HUES6 (cell line): ENCODE results near the gene CRLF3.

Source experiments
- H3K27ac ChIP-seq: 2 replicates; pipeline ENCODE4 v1.7.0; 2013; ENCODE audit warnings: low read depth, mild to moderate bottlenecking, low read length, inconsistent platforms
- H3K27me3 ChIP-seq: 2 replicates; pipeline ENCODE4 v1.6.1; 2013; ENCODE audit warnings: low read length; ENCODE audit not compliant: control insufficient read depth, insufficient read depth
- H3K36me3 ChIP-seq: 2 replicates; pipeline ENCODE4 v1.6.1; 2013; ENCODE audit warnings: low read length; ENCODE audit not compliant: control insufficient read depth, insufficient read depth
- H3K4me1 ChIP-seq: 2 replicates; pipeline ENCODE4 v1.6.1; 2013; ENCODE audit warnings: low read length; ENCODE audit not compliant: control insufficient read depth, insufficient read depth
- H3K4me3 ChIP-seq: 2 replicates; pipeline ENCODE4 v1.5.1; 2013; ENCODE audit warnings: low read depth, low read length
- H3K9ac ChIP-seq: one replicate; pipeline ENCODE4 v1.6.1; 2013; ENCODE audit warnings: mild to moderate bottlenecking, low read length
- H3K9me3 ChIP-seq: 2 replicates; pipeline ENCODE4 v1.6.1; 2013; ENCODE audit warnings: low read depth, low read length; ENCODE audit not compliant: control insufficient read depth, insufficient read depth

Gene CRLF3

GRCh38 chr17:30812218-30813177, 12.0 kb downstream of the CRLF3 start:
- no peak overlapping the region for H3K27ac ChIP-seq
- no peaks in the 10 kb centered on the region for H3K27me3 ChIP-seq
- H3K9me3 ChIP-seq = no peaks in the 10 kb centered on the region
- no peak overlapping the region for H3K4me3 ChIP-seq
- no peak overlapping the region for H3K9ac ChIP-seq
- H3K4me1 ChIP-seq = peaks cover 3% of the 10 kb centered on the region; the same call in 1 of the 2 replicates
- H3K36me3 ChIP-seq = peaks cover 7% of the 10 kb centered on the region; the same call in 1 of the 2 replicates

- no peak overlapping the region for H3K27ac ChIP-seq
- H3K4me3 ChIP-seq = no peak overlapping the region
- no peaks in the 10 kb centered on the region for H3K9me3 ChIP-seq
- no peaks in the 10 kb centered on the region for H3K27me3 ChIP-seq
- 0 out of 2 replicates have a peak, but pooled peaks cover 2% of the 10 kb centered on the region for H3K36me3 ChIP-seq
- peaks cover 3% of the 10 kb centered on the region; the same call in 1 of the 2 replicates for H3K4me1 ChIP-seq
- H3K9ac ChIP-seq = no peak overlapping the region
These were observed 14.6 kb downstream of the CRLF3 start for GRCh38 chr17:30809867-30810266.

- Histone ChIP-seq H3K36me3 (peaks cover 11% of the 10 kb centered on the region), H3K27me3 (no peaks in the 10 kb centered on the region), H3K4me3 (no peak overlapping the region), H3K9me3 (no peaks in the 10 kb centered on the region), H3K9ac (no peak overlapping the region), H3K4me1 (peaks cover 3% of the 10 kb centered on the region; the same call in 1 of the 2 replicates), H3K27ac (no peak overlapping the region)
These were observed 15.7 kb downstream of the CRLF3 start for GRCh38 chr17:30808785-30809286.

GRCh38 chr17:30807896-30808295, 16.6 kb downstream of the CRLF3 start:
- H3K27me3 ChIP-seq = no peaks in the 10 kb centered on the region
- H3K36me3 ChIP-seq = peaks cover 19% of the 10 kb centered on the region

GRCh38 chr17:30805944-30806456, 18.5 kb downstream of the CRLF3 start:
- H3K9me3 ChIP-seq = no peaks in the 10 kb centered on the region
- H3K4me3 ChIP-seq = no peak overlapping the region
- no peaks in the 10 kb centered on the region for H3K27me3 ChIP-seq
- no peak overlapping the region for H3K9ac ChIP-seq
- H3K4me1 ChIP-seq = peaks cover 3% of the 10 kb centered on the region; the same call in 1 of the 2 replicates
- H3K36me3 ChIP-seq = peaks cover 35% of the 10 kb centered on the region
- no peak overlapping the region for H3K27ac ChIP-seq

More at GRCh38 chr17:30807896-30808295, 16.6 kb downstream of the CRLF3 start:
- H3K4me3 ChIP-seq = no peak overlapping the region
- no peaks in the 10 kb centered on the region for H3K9me3 ChIP-seq
- H3K4me1 ChIP-seq = peaks cover 3% of the 10 kb centered on the region; the same call in 1 of the 2 replicates
- no peak overlapping the region for H3K9ac ChIP-seq
- H3K27ac ChIP-seq = no peak overlapping the region

GRCh38 chr17:30801671-30802070, 22.8 kb downstream of the CRLF3 start:
- Histone ChIP-seq H3K27ac (no peak overlapping the region), H3K4me3 (no peak overlapping the region), H3K9ac (no peak overlapping the region), H3K36me3 (peaks cover 58% of the 10 kb centered on the region), H3K27me3 (no peaks in the 10 kb centered on the region), H3K9me3 (no peaks in the 10 kb centered on the region), H3K4me1 (no peaks in the 10 kb centered on the region)

GRCh38 chr17:30796016-30796415, 28.5 kb downstream of the CRLF3 start:
- H3K4me1 ChIP-seq = no peaks in the 10 kb centered on the region
- H3K27me3 ChIP-seq = no peaks in the 10 kb centered on the region
- no peak overlapping the region for H3K4me3 ChIP-seq
- H3K36me3 ChIP-seq = peaks cover 70% of the 10 kb centered on the region
- H3K9me3 ChIP-seq = no peaks in the 10 kb centered on the region
- H3K9ac ChIP-seq = no peak overlapping the region
- no peak overlapping the region for H3K27ac ChIP-seq

- Histone ChIP-seq H3K27ac (no peak overlapping the region), H3K27me3 (no peaks in the 10 kb centered on the region), H3K9ac (no peak overlapping the region), H3K36me3 (peaks cover 74% of the 10 kb centered on the region), H3K4me3 (no peak overlapping the region), H3K9me3 (no peaks in the 10 kb centered on the region), H3K4me1 (no peaks in the 10 kb centered on the region)
These were observed 30.1 kb downstream of the CRLF3 start for GRCh38 chr17:30794372-30794771.

GRCh38 chr17:30793282-30793977, 31.1 kb downstream of the CRLF3 start:
- Histone ChIP-seq H3K27ac (no peak overlapping the region), H3K4me1 (no peaks in the 10 kb centered on the region), H3K4me3 (no peak overlapping the region), H3K36me3 (peaks cover 79% of the 10 kb centered on the region), H3K27me3 (no peaks in the 10 kb centered on the region), H3K9ac (no peak overlapping the region), H3K9me3 (no peaks in the 10 kb centered on the region)

GRCh38 chr17:30790279-30790678, 34.2 kb downstream of the CRLF3 start:
- Histone ChIP-seq H3K36me3 (peaks cover 80% of the 10 kb centered on the region), H3K4me1 (no peaks in the 10 kb centered on the region), H3K27ac (no peak overlapping the region)

More at GRCh38 chr17:30790279-30790678, 34.2 kb downstream of the CRLF3 start:
- no peaks in the 10 kb centered on the region for H3K9me3 ChIP-seq
- no peak overlapping the region for H3K9ac ChIP-seq
- no peaks in the 10 kb centered on the region for H3K27me3 ChIP-seq
- no peak overlapping the region for H3K4me3 ChIP-seq
